Nephron (organoid): ENCODE measurements around the gene IPO13.
A peak's percentile ranks its signal among the peaks of the same experiment; 100 is the strongest.

Experiments
- H3K27ac Mint-ChIP-seq, 3 experiments: 2 replicates each; pipeline ENCODE4 v1.8.0; 2020; ENCODE audit warnings: mixed read lengths in 3 of 3, mild to moderate bottlenecking in 2 of 3, moderate library complexity in 1 of 3
- H3K27me3 Mint-ChIP-seq: 2 replicates; pipeline ENCODE4 v1.8.0; 2021; ENCODE audit warnings: low read depth, mild to moderate bottlenecking, moderate library complexity, mixed read lengths
- H3K36me3 Mint-ChIP-seq: 2 replicates; pipeline ENCODE4 v1.8.0; 2020; ENCODE audit warnings: low read depth, mixed read lengths
- H3K4me1 Mint-ChIP-seq: 2 replicates; pipeline ENCODE4 v1.8.0; 2020; ENCODE audit warnings: mixed read lengths
- H3K4me3 Mint-ChIP-seq, 3 experiments: 2 replicates each; pipeline ENCODE4 v1.8.0; 2020; ENCODE audit warnings: mild to moderate bottlenecking in 3 of 3, mixed read lengths in 3 of 3, moderate library complexity in 2 of 3
- H3K9me3 Mint-ChIP-seq: 2 replicates; pipeline ENCODE4 v1.8.0; 2020; ENCODE audit warnings: mixed read lengths
- CTCF ChIP-seq, 3 experiments: fragments of 200-600 bp; sonication (generic); IDR thresholded peaks; one replicate each; pipeline ENCODE4 v1.5.0; 2021; ENCODE audit warnings: antibody characterized with exemption in 3 of 3; ENCODE audit not compliant: unreplicated experiment in 3 of 3

The IPO13 gene

GRCh38 chr1:43996733-43997115 is 50.0 kb downstream of the IPO13 start:
- Mint-ChIP-seq H3K27me3 (peaks cover 6% of the 10 kb centered on the region), H3K27ac (peak overlapping the region in 1 of 3 experiments; percentile 46), H3K36me3 (peaks cover 11% of the 10 kb centered on the region), H3K4me1 (peaks cover 15% of the 10 kb centered on the region), H3K4me3 (no peak overlapping the region), H3K9me3 (no peaks in the 10 kb centered on the region)
- TF ChIP-seq CTCF (IDR thresholded peaks at IDR 0.05; ENCODE audit: unreplicated experiment in 3 of 3) = no peak

- TF ChIP-seq CTCF (IDR thresholded peaks at IDR 0.05; ENCODE audit: unreplicated experiment in 3 of 3) = no peak
- Mint-ChIP-seq H3K9me3 (no peaks in the 10 kb centered on the region), H3K27ac (no peak overlapping the region), H3K4me3 (no peak overlapping the region), H3K4me1 (peaks cover 15% of the 10 kb centered on the region), H3K36me3 (peaks cover 15% of the 10 kb centered on the region), H3K27me3 (peaks cover 6% of the 10 kb centered on the region)
Observed at GRCh38 chr1:43997295-43997999, 50.7 kb downstream of the IPO13 start.

DNA sequence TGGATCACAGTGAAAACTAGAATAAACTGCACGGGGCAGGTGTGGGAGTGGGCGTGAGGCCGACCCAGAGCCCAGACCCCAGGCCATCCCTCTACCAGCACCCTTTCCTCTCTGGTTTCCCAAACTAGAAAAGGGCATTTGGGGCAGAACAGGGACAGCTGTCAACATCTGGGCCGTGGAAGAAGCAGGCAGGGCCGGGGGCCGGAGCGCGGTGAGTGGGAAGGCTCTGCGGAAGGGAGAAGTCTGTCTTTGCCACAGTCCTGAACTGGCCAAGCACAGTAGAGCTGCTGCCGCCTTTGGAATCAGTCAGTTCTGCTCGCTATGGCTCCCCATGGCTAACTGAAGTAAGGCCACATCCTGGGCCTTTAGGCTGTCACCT is 51.2 kb downstream of the IPO13 start:
- TF ChIP-seq CTCF (IDR thresholded peaks at IDR 0.05; ENCODE audit: unreplicated experiment in 3 of 3) = no peak
- H3K27me3 Mint-ChIP-seq = peaks cover 6% of the 10 kb centered on the region
- no peaks in the 10 kb centered on the region for H3K9me3 Mint-ChIP-seq
- peaks cover 15% of the 10 kb centered on the region for H3K36me3 Mint-ChIP-seq
- H3K4me1 Mint-ChIP-seq = peaks cover 10% of the 10 kb centered on the region
- H3K27ac Mint-ChIP-seq = no peak overlapping the region
- no peak overlapping the region for H3K4me3 Mint-ChIP-seq

DNA sequence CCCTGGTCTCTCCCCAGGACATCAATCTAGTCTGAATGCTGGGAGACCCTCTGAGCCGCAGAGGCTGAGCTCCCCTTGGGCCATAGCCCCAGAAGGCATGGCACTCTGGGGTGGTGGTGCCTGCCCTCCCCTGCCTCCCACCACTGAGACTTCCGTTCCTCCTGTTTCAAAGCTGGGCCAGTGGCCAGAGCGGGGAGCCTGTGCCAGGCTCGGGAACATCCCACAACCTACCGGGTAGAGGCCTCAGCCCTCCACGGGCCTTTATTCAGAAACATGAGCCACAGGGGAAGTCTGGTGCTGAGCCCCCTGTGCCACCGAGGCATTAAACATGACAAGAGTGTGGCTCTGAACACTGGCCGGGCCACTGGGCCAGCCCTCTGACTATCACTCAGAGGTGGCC is 52.7 kb downstream of the IPO13 start:
- Mint-ChIP-seq H3K27ac (no peak overlapping the region), H3K4me1 (peaks cover 10% of the 10 kb centered on the region), H3K36me3 (peaks cover 15% of the 10 kb centered on the region), H3K9me3 (no peaks in the 10 kb centered on the region), H3K4me3 (no peak overlapping the region), H3K27me3 (peaks cover 6% of the 10 kb centered on the region)
- no peak for TF ChIP-seq CTCF (IDR thresholded peaks at IDR 0.05; ENCODE audit: unreplicated experiment in 3 of 3)

DNA sequence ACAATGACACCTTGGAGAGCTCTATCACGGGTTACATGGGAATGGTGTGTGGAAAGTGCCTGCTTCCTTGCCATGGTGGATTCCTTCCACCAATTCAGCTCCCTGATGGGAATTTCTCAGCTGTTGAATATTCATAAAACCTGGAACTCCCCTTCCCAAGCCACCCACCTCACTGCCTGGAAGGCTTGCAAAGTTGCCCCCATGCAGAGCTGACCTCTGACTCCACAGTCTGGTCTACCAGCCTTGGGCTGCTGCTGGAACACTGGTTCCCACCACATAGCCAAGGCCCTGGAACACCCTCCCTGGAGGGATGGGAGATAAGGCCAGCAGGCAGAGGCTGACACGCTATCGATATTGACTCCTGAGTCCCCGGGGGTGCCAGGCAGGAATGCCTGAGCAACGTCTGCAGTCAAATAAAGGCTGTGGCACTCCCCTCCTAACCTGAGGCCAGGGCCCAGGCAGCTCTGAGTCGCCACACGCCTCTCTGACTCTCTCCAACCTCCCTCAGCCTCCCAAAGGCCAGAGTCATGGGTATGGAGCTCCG is 53.4 kb downstream of the IPO13 start:
- H3K4me3 Mint-ChIP-seq = no peak overlapping the region
- no peak for TF ChIP-seq CTCF (IDR thresholded peaks at IDR 0.05; ENCODE audit: unreplicated experiment in 3 of 3)
- peaks cover 3% of the 10 kb centered on the region for H3K27me3 Mint-ChIP-seq
- no peak overlapping the region for H3K27ac Mint-ChIP-seq
- peaks cover 15% of the 10 kb centered on the region for H3K36me3 Mint-ChIP-seq
- H3K4me1 Mint-ChIP-seq = peaks cover 10% of the 10 kb centered on the region
- H3K9me3 Mint-ChIP-seq = no peaks in the 10 kb centered on the region

- Mint-ChIP-seq H3K27me3 (peaks cover 4% of the 10 kb centered on the region), H3K27ac (no peak overlapping the region), H3K36me3 (peaks cover 18% of the 10 kb centered on the region), H3K4me3 (no peak overlapping the region), H3K9me3 (no peaks in the 10 kb centered on the region), H3K4me1 (peaks cover 6% of the 10 kb centered on the region)
- no peak for TF ChIP-seq CTCF (IDR thresholded peaks at IDR 0.05; ENCODE audit: unreplicated experiment in 3 of 3)
Observed at GRCh38 chr1:44002165-44002564, 55.4 kb downstream of the IPO13 start.
